H1 (cell line): ENCODE measurements around the gene LAMC1. TPM values are rescaled to one million over a fixed set of nuclear protein-coding genes. Genes with fewer than 3 reads are reported as not detected.

Source experiments
- CTCF ChIA-PET: fragments of 300-600 bp; sonication (Branson Sonifier 250); formaldehyde crosslinking; loops from one replicate; lab custom pipeline; 2021; ENCODE audit not compliant: partially characterized antibody; lab: Charles Lee
- POLR2A ChIA-PET: fragments of 300-600 bp; sonication (Branson Sonifier 250); formaldehyde crosslinking; loops from one replicate; lab custom pipeline; 2021; ENCODE audit warnings: inconsistent platforms; ENCODE audit not compliant: partially characterized antibody; lab: Charles Lee
- DNase-seq, 2 experiments: peaks; one replicate each; pipeline versions ENCODE4 v3.0.0 to v3.0.0-alpha.2; 2010 to 2022; ENCODE audit warnings: low spot score in 2 of 2, low read depth in 1 of 2, mixed read lengths in 1 of 2
- FAIRE-seq: peaks from 2 replicates; lab custom pipeline; 2011; peaks lifted over from hg19 to GRCh38; lab: Jason Lieb, UNC
- H2AFZ ChIP-seq: 2 replicates; pipeline ENCODE4 v1.8.1; 2012; ENCODE audit warnings: low read length, inconsistent platforms
- H2AK5ac ChIP-seq: 2 replicates; pipeline ENCODE4 v1.6.1; 2013; ENCODE audit warnings: low read depth, low read length
- H2BK120ac ChIP-seq: replicated peaks from 2 replicates; pipeline ENCODE3; 2013; ENCODE audit warnings: low read depth, low read length, inconsistent platforms
- H2BK12ac ChIP-seq: 2 replicates; pipeline ENCODE4 v1.6.1; 2013; ENCODE audit warnings: low read depth, low read length
- H2BK15ac ChIP-seq: 2 replicates; pipeline ENCODE4 v1.6.1; 2013; ENCODE audit warnings: low read length
- H2BK20ac ChIP-seq: 2 replicates; pipeline ENCODE4 v1.6.1; 2013; ENCODE audit warnings: low read length
- H2BK5ac ChIP-seq: 2 replicates; pipeline ENCODE4 v1.6.1; 2013; ENCODE audit warnings: low read depth, low read length
- H3K14ac ChIP-seq: 2 replicates; pipeline ENCODE4 v1.6.1; 2013; ENCODE audit warnings: inconsistent platforms; ENCODE audit not compliant: insufficient read length
- H3K18ac ChIP-seq: 2 replicates; pipeline ENCODE4 v1.6.1; 2013; ENCODE audit warnings: low read length; ENCODE audit errors: extremely low read depth
- H3K23ac ChIP-seq: 2 replicates; pipeline ENCODE4 v1.6.1; 2013; ENCODE audit warnings: inconsistent platforms; ENCODE audit not compliant: insufficient read length
- H3K23me2 ChIP-seq: 2 replicates; pipeline ENCODE4 v1.6.1; 2013; ENCODE audit warnings: low read depth, low read length
- H3K27ac ChIP-seq: 2 replicates; pipeline ENCODE4 v1.6.1; 2011; ENCODE audit warnings: low read depth, low read length, inconsistent platforms
- H3K27me3 ChIP-seq, 4 experiments: replicated peaks in 1 of 4; 1 replicate in 1 of 4; 2 replicates in 3 of 4; pipeline versions ENCODE4 v1.6.1 to v1.8.1; 2011 to 2013; ENCODE audit warnings: low read length in 3 of 4, mild to moderate bottlenecking in 3 of 4, inconsistent platforms in 2 of 4, mixed read lengths in 2 of 4, moderate library complexity in 1 of 4; ENCODE audit not compliant: control insufficient read depth in 3 of 4, insufficient read depth in 3 of 4; ENCODE audit errors: extremely low read depth in 1 of 4
- H3K36me3 ChIP-seq, 4 experiments: 2 replicates each; pipeline versions ENCODE4 v1.6.1 to v1.8.1; 2011 to 2013; ENCODE audit warnings: mild to moderate bottlenecking in 4 of 4, low read length in 3 of 4, moderate library complexity in 2 of 4, control low read depth in 1 of 4, inconsistent platforms in 1 of 4; ENCODE audit not compliant: insufficient read depth in 4 of 4, control insufficient read depth in 2 of 4
- H3K4ac ChIP-seq: replicated peaks from 2 replicates; pipeline ENCODE3; 2013; ENCODE audit warnings: low read length, low read depth, mixed read lengths, inconsistent platforms; ENCODE audit not compliant: insufficient read length
- H3K4me1 ChIP-seq, 4 experiments: replicated peaks in 1 of 4; 1 replicate in 1 of 4; 2 replicates in 3 of 4; pipeline versions ENCODE4 v1.6.1 to v1.8.1; 2011 to 2013; ENCODE audit warnings: low read length in 3 of 4, inconsistent platforms in 2 of 4, mixed read lengths in 1 of 4; ENCODE audit not compliant: insufficient read depth in 4 of 4, control insufficient read depth in 3 of 4
- H3K4me2 ChIP-seq, 2 experiments: 2 replicates each; pipeline versions ENCODE4 v1.6.1 to v1.8.1; 2011 to 2013; ENCODE audit warnings: low read depth in 2 of 2, low read length in 2 of 2, control low read depth in 1 of 2, inconsistent platforms in 1 of 2, mild to moderate bottlenecking in 1 of 2; ENCODE audit not compliant: insufficient read depth in 1 of 2
- H3K4me3 ChIP-seq, 4 experiments: fragments of 200-600, 300-600 bp in 1 of 4; sonication (generic), shearing (Covaris generic), sonication (Bioruptor Twin) in 1 of 4; 2 replicates each; pipeline versions ENCODE4 v1.5.1 to v1.8.1; 2011 to 2016; ENCODE audit warnings: low read length in 4 of 4, low read depth in 3 of 4, control low read depth in 2 of 4, inconsistent platforms in 2 of 4, mild to moderate bottlenecking in 2 of 4, mixed read lengths in 1 of 4, moderate library complexity in 1 of 4; ENCODE audit not compliant: insufficient read depth in 2 of 4; ENCODE audit errors: extremely low read depth in 1 of 4
- H3K56ac ChIP-seq: replicated peaks from 2 replicates; pipeline ENCODE3; 2013; ENCODE audit warnings: low read depth, mild to moderate bottlenecking, mixed read lengths, low read length, inconsistent platforms; ENCODE audit not compliant: insufficient read length
- H3K79me1 ChIP-seq: 2 replicates; pipeline ENCODE4 v1.6.1; 2013; ENCODE audit warnings: low read depth, low read length, control low read depth
- H3K79me2 ChIP-seq, 2 experiments: 2 replicates each; pipeline versions ENCODE4 v1.6.1 to v1.8.1; 2012 to 2013; ENCODE audit warnings: low read length in 2 of 2, mild to moderate bottlenecking in 2 of 2, inconsistent platforms in 1 of 2; ENCODE audit not compliant: insufficient read depth in 2 of 2, control insufficient read depth in 1 of 2
- H3K9ac ChIP-seq, 4 experiments: replicated peaks in 1 of 4; 1 replicate in 1 of 4; 2 replicates in 3 of 4; pipeline versions ENCODE4 v1.6.1 to v1.8.1; 2011 to 2013; ENCODE audit warnings: low read depth in 3 of 4, low read length in 3 of 4, control low read depth in 2 of 4, mild to moderate bottlenecking in 2 of 4, moderate library complexity in 2 of 4, inconsistent platforms in 1 of 4; ENCODE audit errors: extremely low read depth in 1 of 4
- H3K9me3 ChIP-seq, 2 experiments: 2 replicates each; pipeline versions ENCODE4 v1.6.1 to v1.8.1; 2012 to 2013; ENCODE audit warnings: mild to moderate bottlenecking in 2 of 2, moderate library complexity in 2 of 2, control low read depth in 1 of 2, inconsistent platforms in 1 of 2, low read depth in 1 of 2, low read length in 1 of 2, mixed read lengths in 1 of 2; ENCODE audit not compliant: insufficient read depth in 2 of 2
- H4K20me1 ChIP-seq, 2 experiments: replicated peaks in 1 of 2; 2 replicates each; pipeline versions ENCODE3 to v1.8.1; 2011 to 2013; ENCODE audit warnings: inconsistent platforms in 2 of 2, low read length in 2 of 2, mild to moderate bottlenecking in 1 of 2; ENCODE audit not compliant: insufficient read depth in 2 of 2, control insufficient read depth in 1 of 2
- H4K5ac ChIP-seq: 2 replicates; pipeline ENCODE4 v1.6.1; 2013; ENCODE audit warnings: low read length, low read depth, mixed read lengths, inconsistent platforms; ENCODE audit not compliant: insufficient read length
- H4K8ac ChIP-seq: 2 replicates; pipeline ENCODE4 v1.8.0; 2013; ENCODE audit warnings: mild to moderate bottlenecking, moderate library complexity, low read length, inconsistent platforms; ENCODE audit not compliant: insufficient read depth; ENCODE audit errors: extremely low read depth
- H4K91ac ChIP-seq: replicated peaks from 2 replicates; pipeline ENCODE3; 2013; ENCODE audit warnings: low read length, mixed read lengths, inconsistent platforms; ENCODE audit not compliant: insufficient read length
- NRF1 ChIP-seq: IDR thresholded peaks from 2 replicates; pipeline ENCODE4 v1.6.1; 2011; ENCODE audit warnings: mild to moderate bottlenecking, low read depth, low read length, improper control_type of control experiment
- WGBS, 2 experiments: shearing (Covaris generic) in 1 of 2; methylation state at CpG; one replicate each; pipeline versions ENCODE4 v1.1.6 to v1.1.7; 2013 to 2015; ENCODE audit warnings: low lambda C conversion rate in 2 of 2, mixed read lengths in 2 of 2, inconsistent platforms in 1 of 2, low coverage in 1 of 2, missing lambda C conversion rate in 1 of 2; ENCODE audit not compliant: insufficient replicate concordance in 2 of 2, insufficient coverage in 1 of 2, insufficient read length in 1 of 2; ENCODE audit errors: extremely low coverage in 1 of 2, missing lambda C conversion rate in 1 of 2; 5-methylcytosine and 5-hydroxymethylcytosine counted together
- polyA plus RNA-seq, 7 experiments: library from polyadenylated mRNA; depleted of rRNA in 3 of 7; stranded (reverse) in 5 of 7; unstranded in 2 of 7; fragments of >200 nt in 5 of 7; fragments of 200-250 nt in 2 of 7; gene quantifications; 1 replicate in 5 of 7; 2 replicates in 1 of 7; 4 replicates in 1 of 7; pipeline versions ENCODE4 v1.2.1 to v1.2.3, GENCODE V29; 2011 to 2013; ENCODE audit warnings: missing spikeins in 2 of 7, mixed read lengths in 2 of 7
- total RNA-seq: library from RNA; stranded (reverse); fragmentation: NEBNext Ultra II Directional; extraction: Animal tissue kit (Norgen Biotek cat#: 25700); gene quantifications from 2 replicates; pipeline ENCODE4 v1.2.1, GENCODE V29; 2021

Gene LAMC1
- total and polyA plus RNA-seq, 2 of the 8 experiments (the other 6 are each of a cell fraction or from before 2014, with no cell fraction given) = 47.6 to 90.3 TPM

GRCh38 chr1:183159960-183160359 is 136.7 kb downstream of the LAMC1 start:
- ChIA-PET CTCF (interaction anchor here (0.6 kb wide), 2 partner anchors 13 to 432 kb away, joined by 3 to 5 read pairs; no protein-coding TSS in a partner anchor), POLR2A (no interaction called here)
- 92% methylated on average over 9 of the region's 9 CpGs; no CpG with 5 or more reads in 1 of the 2 experiments for WGBS, 2 experiments
- Histone ChIP-seq H3K4me2 (no peak overlapping the region), H3K27ac (no peak overlapping the region), H2AK5ac (no peak overlapping the region), H2BK12ac (no peak overlapping the region), H3K4ac (no peak overlapping the region), H4K20me1 (no peaks in the 10 kb centered on the region), H3K9me3 (no peaks in the 10 kb centered on the region), H3K4me1 (peaks cover 0 to 5% (median 2%) of the 10 kb centered on the region in 4 experiments; a peak in 5 of 7 replicates), H3K56ac (no peak overlapping the region), H3K23ac (no peak overlapping the region), H3K79me1 (no peaks in the 10 kb centered on the region), H2BK5ac (no peak overlapping the region), H2AFZ (no peak overlapping the region), H3K36me3 (no peaks in the 10 kb centered on the region), H3K9ac (no peak overlapping the region), H3K18ac (no peak overlapping the region), H3K4me3 (no peak overlapping the region), H4K91ac (no peak overlapping the region), H3K79me2 (no peaks in the 10 kb centered on the region), H4K5ac (no peak overlapping the region), H2BK20ac (no peak overlapping the region; the same call in 1 of the 2 replicates), H3K23me2 (no peaks in the 10 kb centered on the region), H4K8ac (no peak overlapping the region), H2BK15ac (no peak overlapping the region), H3K27me3 (no peaks in the 10 kb centered on the region), H2BK120ac (no peak overlapping the region), H3K14ac (no peak overlapping the region)
- no peak for TF ChIP-seq NRF1
- FAIRE-seq = no peak
- peak in 1 of 2 experiments; percentile 2 for DNase-seq
